ENCODE data around the gene SPTBN4. TPM values are rescaled to one million over a fixed set of nuclear protein-coding genes. Genes with fewer than 3 reads are reported as not detected.

SPTBN4 gene
- polyA plus RNA-seq, 1 donor from 2014 or later: 12.7 TPM

GRCh38 chr19:40580619-40581018, 113.8 kb downstream of the SPTBN4 start:
- Histone ChIP-seq H3K27me3 (ENCODE audit: insufficient read depth, low read depth, low read length) (no peaks in the 10 kb centered on the region), H2AFZ (ENCODE audit: low read depth, low read length) (no peak overlapping the region), H3K4me3 (ENCODE audit: low read length) (no peak overlapping the region), H3F3A (ENCODE audit: insufficient read depth, low read length, poor library complexity, severe bottlenecking) (no peaks in the 10 kb centered on the region), H4K20me1 (ENCODE audit: insufficient read depth) (no peaks in the 10 kb centered on the region), H3K79me2 (replicated peaks; ENCODE audit: insufficient read depth, low read length) (no peaks in the 10 kb centered on the region), H3K9me3 (ENCODE audit: low read length) (no peaks in the 10 kb centered on the region), H3K9ac (ENCODE audit: low read length) (no peak overlapping the region), H3K9me2 (ENCODE audit: insufficient read depth, low read length) (no peaks in the 10 kb centered on the region), H3K36me3 (ENCODE audit: insufficient read depth, low read length) (no peaks in the 10 kb centered on the region), H3K4me2 (ENCODE audit: low read length) (no peak overlapping the region), H3K27ac (ENCODE audit: low read length) (no peak overlapping the region)
- TF ChIP-seq REST (IDR thresholded peaks at IDR 0.05; ENCODE audit: borderline replicate concordance): no peak
- no peak for TF ChIP-seq MXI1 (conservative IDR thresholded peaks at IDR 0.05; ENCODE audit: poor library complexity, severe bottlenecking)
- no peak for TF ChIP-seq EZH2 (IDR thresholded peaks at IDR 0.05; ENCODE audit: borderline replicate concordance, insufficient read depth, low read length, poor library complexity, severe bottlenecking)
- TF ChIP-seq CTCF (IDR thresholded peaks at IDR 0.05; ENCODE audit: poor library complexity, severe bottlenecking): no peak
- no peak for TF ChIP-seq POLR2AphosphoS5 (IDR thresholded peaks at IDR 0.05)
- no peak for TF ChIP-seq SMC3 (conservative IDR thresholded peaks at IDR 0.05; ENCODE audit: poor library complexity)
- TF ChIP-seq TAF1 (IDR thresholded peaks at IDR 0.05; ENCODE audit: low read depth): no peak
- TF ChIP-seq EP300 (conservative IDR thresholded peaks at IDR 0.05; ENCODE audit: poor library complexity, severe bottlenecking): no peak
- no peak for TF ChIP-seq RAD21 (conservative IDR thresholded peaks at IDR 0.05)

- no peak overlapping the region for H3K4me3 ChIP-seq (ENCODE audit: low read length)
- H2AFZ ChIP-seq (ENCODE audit: low read depth, low read length): no peak overlapping the region
- H3K9ac ChIP-seq (ENCODE audit: low read length): no peak overlapping the region
- H3K9me3 ChIP-seq (ENCODE audit: low read length): no peaks in the 10 kb centered on the region
- no peaks in the 10 kb centered on the region for H3K9me2 ChIP-seq (ENCODE audit: insufficient read depth, low read length)
- no peaks in the 10 kb centered on the region for H3K36me3 ChIP-seq (ENCODE audit: insufficient read depth, low read length)
- no peak for TF ChIP-seq SMC3 (conservative IDR thresholded peaks at IDR 0.05; ENCODE audit: poor library complexity)
- H3K4me2 ChIP-seq (ENCODE audit: low read length): no peak overlapping the region
- H3K79me2 ChIP-seq (replicated peaks; ENCODE audit: insufficient read depth, low read length): no peaks in the 10 kb centered on the region
- no peaks in the 10 kb centered on the region for H3K27me3 ChIP-seq (ENCODE audit: insufficient read depth, low read depth, low read length)
- H3F3A ChIP-seq (ENCODE audit: insufficient read depth, low read length, poor library complexity, severe bottlenecking): no peaks in the 10 kb centered on the region
- H4K20me1 ChIP-seq (ENCODE audit: insufficient read depth): no peaks in the 10 kb centered on the region
- H3K27ac ChIP-seq (ENCODE audit: low read length): no peak overlapping the region
Observed at GRCh38 chr19:40581531-40581930, 114.7 kb downstream of the SPTBN4 start.

- Histone ChIP-seq H3K79me2 (replicated peaks; ENCODE audit: insufficient read depth, low read length) (no peaks in the 10 kb centered on the region), H3K9me2 (ENCODE audit: insufficient read depth, low read length) (no peaks in the 10 kb centered on the region), H3K4me3 (ENCODE audit: low read length) (no peak overlapping the region), H3K27ac (ENCODE audit: low read length) (no peak overlapping the region), H3K27me3 (ENCODE audit: insufficient read depth, low read depth, low read length) (no peaks in the 10 kb centered on the region), H4K20me1 (ENCODE audit: insufficient read depth) (no peaks in the 10 kb centered on the region), H3K9ac (ENCODE audit: low read length) (no peak overlapping the region), H3K9me3 (ENCODE audit: low read length) (no peaks in the 10 kb centered on the region), H2AFZ (ENCODE audit: low read depth, low read length) (no peak overlapping the region), H3K36me3 (ENCODE audit: insufficient read depth, low read length) (no peaks in the 10 kb centered on the region), H3F3A (ENCODE audit: insufficient read depth, low read length, poor library complexity, severe bottlenecking) (no peaks in the 10 kb centered on the region), H3K4me2 (ENCODE audit: low read length) (no peak overlapping the region)
- TF ChIP-seq REST (IDR thresholded peaks at IDR 0.05; ENCODE audit: borderline replicate concordance) (no peak), EZH2 (IDR thresholded peaks at IDR 0.05; ENCODE audit: borderline replicate concordance, insufficient read depth, low read length, poor library complexity, severe bottlenecking) (no peak), SMC3 (conservative IDR thresholded peaks at IDR 0.05; ENCODE audit: poor library complexity) (no peak), MXI1 (conservative IDR thresholded peaks at IDR 0.05; ENCODE audit: poor library complexity, severe bottlenecking) (no peak), TAF1 (IDR thresholded peaks at IDR 0.05; ENCODE audit: low read depth) (no peak), POLR2AphosphoS5 (IDR thresholded peaks at IDR 0.05) (no peak), RAD21 (conservative IDR thresholded peaks at IDR 0.05) (no peak), CTCF (IDR thresholded peaks at IDR 0.05; ENCODE audit: poor library complexity, severe bottlenecking) (no peak), EP300 (conservative IDR thresholded peaks at IDR 0.05; ENCODE audit: poor library complexity, severe bottlenecking) (no peak)
Observed at GRCh38 chr19:40582467-40582866, 115.7 kb downstream of the SPTBN4 start.

Data from neural cell (in vitro differentiated cells).